HUDEP-2 (cell line): ENCODE data around the gene MPP7.

Experiments used
- DNase-seq, 76 experiments: peaks; one replicate each; lab custom pipeline; 2025; ENCODE audit not compliant: unreplicated experiment in 76 of 76; lab: John Stamatoyannopoulos, UW

MPP7 gene

GRCh38 chr10:28274475-28274874 lies 28.4 kb downstream of the MPP7 start:
- DNase-seq, result no peak

GRCh38 chr10:28273343-28273742 lies 29.5 kb downstream of the MPP7 start:
- no peak for DNase-seq

GRCh38 chr10:28269842-28270456 lies 32.9 kb downstream of the MPP7 start:
- no peak for DNase-seq

- DNase-seq, result no peak
Observed at GRCh38 chr10:28266449-28267224, 36.2 kb downstream of the MPP7 start.

GRCh38 chr10:28263136-28263857 lies 39.6 kb downstream of the MPP7 start:
- DNase-seq, result no peak

GRCh38 chr10:28256776-28257175 lies 46.1 kb downstream of the MPP7 start:
- DNase-seq, result no peak

- DNase-seq, result no peak
Observed at GRCh38 chr10:28254290-28254985, 48.4 kb downstream of the MPP7 start.

- no peak for DNase-seq
Observed at GRCh38 chr10:28253169-28253785, 49.6 kb downstream of the MPP7 start.
